HepG2 (cell line): Measurements from ENCODE around the gene MEI1. TPM values are rescaled to one million over a fixed set of nuclear protein-coding genes. Genes with fewer than 3 reads are reported as not detected.
A peak's percentile ranks its signal among the peaks of the same experiment; 100 is the strongest.

Experiments
- ATAC-seq: fragments of 200-7000 bp; cut with Tn5 transposase; 3 replicates; pipeline ENCODE4 v1.9.1; 2020; ENCODE audit warnings: mild to moderate bottlenecking, moderate library complexity
- BruUV-seq: library from RNA; stranded (reverse); fragments of 400-500 nt; replicated peaks from 2 replicates; lab custom pipeline; 2021; lab: Mats Ljungman, UMichigan
- CTCF ChIA-PET: fragments of 300-600 bp; formaldehyde crosslinking; extraction: SDS; loops from one replicate; lab custom pipeline; 2021; ENCODE audit warnings: low total read pairs, inconsistent platforms, low intra/inter-chr PET ratio; lab: Yijun Ruan, JAX
- POLR2A ChIA-PET: fragments of 350-600 bp; sonication (Branson Sonifier 250); formaldehyde crosslinking; loops from one replicate; lab custom pipeline; 2020; ENCODE audit warnings: antibody characterized with exemption, inconsistent platforms; lab: Yijun Ruan, JAX
- DNase-seq: peaks from one replicate; pipeline ENCODE4 v3.0.0-alpha.2; 2015; ENCODE audit warnings: low spot score
- FAIRE-seq: peaks from 3 replicates; lab custom pipeline; 2011; peaks lifted over from hg19 to GRCh38; lab: Jason Lieb, UNC
- H2AFZ ChIP-seq: one replicate; pipeline ENCODE4 v1.6.1; 2011; ENCODE audit warnings: low read length, inconsistent platforms
- H3K27ac ChIP-seq: fragments of 300-600 bp; 3 replicates; pipeline ENCODE4 v1.8.0; 2011; ENCODE audit warnings: mixed run types, mild to moderate bottlenecking, mixed read lengths, low read length, inconsistent platforms; ENCODE audit not compliant: insufficient read depth; ENCODE audit errors: extremely low read length
- H3K27me3 ChIP-seq, 2 experiments: fragments of 200-600 bp in 1 of 2; 2 replicates in 1 of 2; 3 replicates in 1 of 2; pipeline versions ENCODE4 v1.6.0 to v1.8.0; 2011; ENCODE audit warnings: low read length in 2 of 2, mild to moderate bottlenecking in 2 of 2, moderate library complexity in 2 of 2, inconsistent platforms in 1 of 2; ENCODE audit not compliant: insufficient read depth in 2 of 2, control insufficient read depth in 1 of 2
- H3K36me3 ChIP-seq, 2 experiments: fragments of 200-600 bp in 1 of 2; replicated peaks in 1 of 2; 2 replicates in 1 of 2; 3 replicates in 1 of 2; pipeline versions ENCODE4 v1.5.1 to v1.8.0; 2011; ENCODE audit warnings: low read length in 2 of 2, inconsistent platforms in 1 of 2; ENCODE audit not compliant: insufficient read depth in 2 of 2, control insufficient read depth in 1 of 2
- H3K4me1 ChIP-seq: 2 replicates; pipeline ENCODE4 v1.5.1; 2012; ENCODE audit warnings: low read length, inconsistent platforms; ENCODE audit not compliant: insufficient read depth
- H3K4me2 ChIP-seq: 2 replicates; pipeline ENCODE4 v1.6.0; 2011; ENCODE audit warnings: low read depth, low read length, inconsistent platforms
- H3K4me3 ChIP-seq, 3 experiments: fragments of 200-600 bp in 1 of 3; sonication (generic), shearing (Covaris generic) in 1 of 3; replicated peaks in 1 of 3; 2 replicates each; pipeline ENCODE4 v1.5.1; 2011 to 2016; ENCODE audit warnings: low read length in 3 of 3, inconsistent platforms in 2 of 3, low read depth in 2 of 3, mild to moderate bottlenecking in 2 of 3, control low read depth in 1 of 3, mixed read lengths in 1 of 3; ENCODE audit not compliant: insufficient read depth in 1 of 3
- H3K79me2 ChIP-seq: one replicate; pipeline ENCODE4 v1.6.1; 2011; ENCODE audit warnings: low read length, inconsistent platforms; ENCODE audit not compliant: insufficient read depth
- H3K9ac ChIP-seq: 2 replicates; pipeline ENCODE4 v1.6.0; 2011; ENCODE audit warnings: mild to moderate bottlenecking, low read depth, low read length, inconsistent platforms; ENCODE audit not compliant: insufficient read depth
- H3K9me3 ChIP-seq: 2 replicates; pipeline ENCODE4 v1.5.1; 2012; ENCODE audit warnings: mild to moderate bottlenecking, low read length
- H4K20me1 ChIP-seq: 2 replicates; pipeline ENCODE4 v1.6.0; 2011; ENCODE audit warnings: inconsistent platforms, mild to moderate bottlenecking, low read length, moderate library complexity; ENCODE audit not compliant: insufficient read depth
- BCL6 ChIP-seq: IDR thresholded peaks from 2 replicates; pipeline ENCODE4 v1.6.1; 2016; ENCODE audit warnings: missing genetic modification reagents, missing compliant biosample characterization
- FOXO1 ChIP-seq: sonication (generic); formaldehyde crosslinking; IDR thresholded peaks from 2 replicates; pipeline ENCODE4 v1.4.0; 2020; ENCODE audit warnings: missing genetic modification reagents
- MIER3 ChIP-seq: IDR thresholded peaks from 2 replicates; pipeline ENCODE4 v1.6.1; 2016; ENCODE audit warnings: missing compliant biosample characterization, borderline replicate concordance
- MTA1 ChIP-seq: sonication (generic); formaldehyde crosslinking; IDR thresholded peaks from 2 replicates; pipeline ENCODE4 v1.4.0; 2020; ENCODE audit warnings: missing genetic modification reagents, mild to moderate bottlenecking, borderline replicate concordance
- NCOA1 ChIP-seq: sonication (generic); formaldehyde crosslinking; IDR thresholded peaks from 2 replicates; pipeline ENCODE4 v1.9.0; 2021; ENCODE audit warnings: missing genetic modification reagents
- NCOA2 ChIP-seq: sonication (generic); formaldehyde crosslinking; IDR thresholded peaks from 2 replicates; pipeline ENCODE4 v1.8.0; 2022; ENCODE audit warnings: inconsistent platforms
- NFRKB ChIP-seq: fragments of 450-650 bp; IDR thresholded peaks from 2 replicates; pipeline ENCODE4 v1.6.1; 2017
- POLR2AphosphoS5 ChIP-seq: IDR thresholded peaks from 2 replicates; pipeline ENCODE4 v1.6.1; 2012; ENCODE audit warnings: low read depth, low read length
- ZIK1 ChIP-seq: sonication (generic); formaldehyde crosslinking; IDR thresholded peaks from 2 replicates; pipeline ENCODE4 v1.5.0; 2020; ENCODE audit warnings: mild to moderate bottlenecking, low read depth, missing genetic modification reagents, borderline replicate concordance
- ZNF30 ChIP-seq: sonication (generic); formaldehyde crosslinking; IDR thresholded peaks from 2 replicates; pipeline ENCODE4 v1.5.0; 2020; ENCODE audit warnings: mild to moderate bottlenecking, missing genetic modification reagents
- ZNF317 ChIP-seq: sonication (generic); formaldehyde crosslinking; IDR thresholded peaks from 2 replicates; pipeline ENCODE4 v1.5.0; 2020; ENCODE audit warnings: mild to moderate bottlenecking, missing genetic modification reagents
- ZNF678 ChIP-seq: sonication (generic); formaldehyde crosslinking; IDR thresholded peaks from 2 replicates; pipeline ENCODE4 v1.4.0; 2020; ENCODE audit warnings: mild to moderate bottlenecking, missing genetic modification reagents
- ZNF768 ChIP-seq: sonication (generic); formaldehyde crosslinking; IDR thresholded peaks from 2 replicates; pipeline ENCODE4 v1.4.0; 2020; ENCODE audit warnings: missing genetic modification reagents
- WGBS: methylation state at CpG from one replicate; pipeline ENCODE4 v1.1.6; 2017; ENCODE audit warnings: low lambda C conversion rate; 5-methylcytosine and 5-hydroxymethylcytosine counted together
- in situ Hi-C: cut with HindIII; loops from 2 replicates; pipeline ENCODE4 v1.10.0; 2017; ENCODE audit warnings: low pct_unique_long_range_greater_than_20kb; ENCODE audit not compliant: extremely low pct_ligation_motif_present
- intact Hi-C: fragments of 100-400 bp; cut with micrococcal nuclease; formaldehyde crosslinking; loops from one replicate; pipeline ENCODE4 v1.10.0; 2022; ENCODE audit not compliant: unreplicated experiment
- polyA plus RNA-seq, 8 experiments: library from polyadenylated mRNA; depleted of rRNA in 3 of 8; stranded (reverse) in 7 of 8; unstranded in 1 of 8; fragments of >200 nt; fragmentation: Illumina TruSeq in 4 of 8; extraction: Trizol in 4 of 8; gene quantifications; 2 replicates each; pipeline versions ENCODE4 v1.2.1 to v1.2.3, GENCODE V29; 2011 to 2016; ENCODE audit warnings: low read depth in 4 of 8, missing spikeins in 1 of 8, mixed read lengths in 1 of 8; ENCODE audit not compliant: insufficient read depth in 1 of 8
- total RNA-seq, 5 experiments: library from RNA; depleted of rRNA; stranded (reverse); fragments of >200 nt; fragmentation: Illumina TruSeq; extraction: Trizol; gene quantifications; 2 replicates each; pipeline ENCODE4 v1.2.3, GENCODE V29; 2016; ENCODE audit warnings: low read depth in 1 of 5
- TF ChIP-seq, protein P1 (sequence below): sonication (generic); formaldehyde crosslinking; IDR thresholded peaks from 2 replicates; pipeline ENCODE4 v1.4.0; 2020; ENCODE audit warnings: mild to moderate bottlenecking, missing genetic modification reagents
- TF ChIP-seq, protein P2 (sequence below): sonication (generic); formaldehyde crosslinking; IDR thresholded peaks from 2 replicates; pipeline ENCODE4 v1.5.0; 2020; ENCODE audit warnings: mild to moderate bottlenecking, missing genetic modification reagents, moderate library complexity
- TF ChIP-seq, protein P3 (sequence below): sonication (generic); formaldehyde crosslinking; IDR thresholded peaks from 2 replicates; pipeline ENCODE4 v1.5.1; 2020; ENCODE audit warnings: missing genetic modification reagents, mild to moderate bottlenecking, borderline replicate concordance
- TF ChIP-seq, protein P4 (sequence below): sonication (generic); formaldehyde crosslinking; IDR thresholded peaks from 2 replicates; pipeline ENCODE4 v1.9.0; 2022; ENCODE audit warnings: low read depth, missing genetic modification reagents

The MEI1 gene
- total and polyA plus RNA-seq, 2 of the 13 experiments (the other 11 are each of a cell fraction or from before 2014, with no cell fraction given) = 0.75 to 1.9 TPM

- DNase-seq (no peak), FAIRE-seq (no peak), ATAC-seq (no peak)
- ChIA-PET POLR2A (interaction anchor here (1.0 to 1.6 kb wide), 2 partner anchors 10 to 14 kb away, joined by 4 read pairs; partner anchors contain the start of gene SREBF2), CTCF (no interaction called here)
- intact Hi-C loops (no loop called here), in situ Hi-C loops (no loop called here)
- Histone ChIP-seq H3K79me2 (peaks cover 91% of the 10 kb centered on the region), H3K9me3 (no peaks in the 10 kb centered on the region), H3K36me3 (peaks cover 3 to 23% of the 10 kb centered on the region in 2 experiments), H3K9ac (no peak overlapping the region), H3K4me1 (peaks cover 63% of the 10 kb centered on the region), H3K27ac (peak overlapping the region; percentile 13), H3K27me3 (no peaks in the 10 kb centered on the region), H3K4me3 (no peak overlapping the region), H4K20me1 (peaks cover 85% of the 10 kb centered on the region), H2AFZ (no peak overlapping the region), H3K4me2 (no peak overlapping the region)
- no TSS peak for BruUV-seq
- WGBS = 92% methylated on average over 10 of the region's 10 CpGs
- TF ChIP-seq ZNF768 (CRISPR knock-in tag) (no peak), POLR2AphosphoS5 (no peak), ZNF317 (CRISPR knock-in tag) (no peak), NCOA2 (CRISPR knock-in tag) (no peak), FOXO1 (CRISPR knock-in tag) (no peak), MIER3 (CRISPR knock-in tag) (no peak), ZIK1 (CRISPR knock-in tag) (no peak), MTA1 (CRISPR knock-in tag) (no peak), NCOA1 (CRISPR knock-in tag) (no peak), ZNF30 (CRISPR knock-in tag) (no peak), NFRKB (no peak), ZNF678 (no peak), BCL6 (CRISPR knock-in tag) (no peak)
- TF ChIP-seq, protein P1, sequence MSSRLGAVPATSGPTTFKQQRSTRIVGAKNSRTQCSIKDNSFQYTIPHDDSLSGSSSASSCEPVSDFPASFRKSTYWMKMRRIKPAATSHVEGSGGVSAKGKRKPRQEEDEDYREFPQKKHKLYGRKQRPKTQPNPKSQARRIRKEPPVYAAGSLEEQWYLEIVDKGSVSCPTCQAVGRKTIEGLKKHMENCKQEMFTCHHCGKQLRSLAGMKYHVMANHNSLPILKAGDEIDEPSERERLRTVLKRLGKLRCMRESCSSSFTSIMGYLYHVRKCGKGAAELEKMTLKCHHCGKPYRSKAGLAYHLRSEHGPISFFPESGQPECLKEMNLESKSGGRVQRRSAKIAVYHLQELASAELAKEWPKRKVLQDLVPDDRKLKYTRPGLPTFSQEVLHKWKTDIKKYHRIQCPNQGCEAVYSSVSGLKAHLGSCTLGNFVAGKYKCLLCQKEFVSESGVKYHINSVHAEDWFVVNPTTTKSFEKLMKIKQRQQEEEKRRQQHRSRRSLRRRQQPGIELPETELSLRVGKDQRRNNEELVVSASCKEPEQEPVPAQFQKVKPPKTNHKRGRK (CRISPR knock-in tag) = no peak
- TF ChIP-seq, protein P2, sequence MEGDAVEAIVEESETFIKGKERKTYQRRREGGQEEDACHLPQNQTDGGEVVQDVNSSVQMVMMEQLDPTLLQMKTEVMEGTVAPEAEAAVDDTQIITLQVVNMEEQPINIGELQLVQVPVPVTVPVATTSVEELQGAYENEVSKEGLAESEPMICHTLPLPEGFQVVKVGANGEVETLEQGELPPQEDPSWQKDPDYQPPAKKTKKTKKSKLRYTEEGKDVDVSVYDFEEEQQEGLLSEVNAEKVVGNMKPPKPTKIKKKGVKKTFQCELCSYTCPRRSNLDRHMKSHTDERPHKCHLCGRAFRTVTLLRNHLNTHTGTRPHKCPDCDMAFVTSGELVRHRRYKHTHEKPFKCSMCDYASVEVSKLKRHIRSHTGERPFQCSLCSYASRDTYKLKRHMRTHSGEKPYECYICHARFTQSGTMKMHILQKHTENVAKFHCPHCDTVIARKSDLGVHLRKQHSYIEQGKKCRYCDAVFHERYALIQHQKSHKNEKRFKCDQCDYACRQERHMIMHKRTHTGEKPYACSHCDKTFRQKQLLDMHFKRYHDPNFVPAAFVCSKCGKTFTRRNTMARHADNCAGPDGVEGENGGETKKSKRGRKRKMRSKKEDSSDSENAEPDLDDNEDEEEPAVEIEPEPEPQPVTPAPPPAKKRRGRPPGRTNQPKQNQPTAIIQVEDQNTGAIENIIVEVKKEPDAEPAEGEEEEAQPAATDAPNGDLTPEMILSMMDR (CRISPR knock-in tag) = no peak
- TF ChIP-seq, protein P3, sequence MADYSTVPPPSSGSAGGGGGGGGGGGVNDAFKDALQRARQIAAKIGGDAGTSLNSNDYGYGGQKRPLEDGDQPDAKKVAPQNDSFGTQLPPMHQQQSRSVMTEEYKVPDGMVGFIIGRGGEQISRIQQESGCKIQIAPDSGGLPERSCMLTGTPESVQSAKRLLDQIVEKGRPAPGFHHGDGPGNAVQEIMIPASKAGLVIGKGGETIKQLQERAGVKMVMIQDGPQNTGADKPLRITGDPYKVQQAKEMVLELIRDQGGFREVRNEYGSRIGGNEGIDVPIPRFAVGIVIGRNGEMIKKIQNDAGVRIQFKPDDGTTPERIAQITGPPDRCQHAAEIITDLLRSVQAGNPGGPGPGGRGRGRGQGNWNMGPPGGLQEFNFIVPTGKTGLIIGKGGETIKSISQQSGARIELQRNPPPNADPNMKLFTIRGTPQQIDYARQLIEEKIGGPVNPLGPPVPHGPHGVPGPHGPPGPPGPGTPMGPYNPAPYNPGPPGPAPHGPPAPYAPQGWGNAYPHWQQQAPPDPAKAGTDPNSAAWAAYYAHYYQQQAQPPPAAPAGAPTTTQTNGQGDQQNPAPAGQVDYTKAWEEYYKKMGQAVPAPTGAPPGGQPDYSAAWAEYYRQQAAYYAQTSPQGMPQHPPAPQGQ (CRISPR knock-in tag) = no peak
- TF ChIP-seq, protein P4, sequence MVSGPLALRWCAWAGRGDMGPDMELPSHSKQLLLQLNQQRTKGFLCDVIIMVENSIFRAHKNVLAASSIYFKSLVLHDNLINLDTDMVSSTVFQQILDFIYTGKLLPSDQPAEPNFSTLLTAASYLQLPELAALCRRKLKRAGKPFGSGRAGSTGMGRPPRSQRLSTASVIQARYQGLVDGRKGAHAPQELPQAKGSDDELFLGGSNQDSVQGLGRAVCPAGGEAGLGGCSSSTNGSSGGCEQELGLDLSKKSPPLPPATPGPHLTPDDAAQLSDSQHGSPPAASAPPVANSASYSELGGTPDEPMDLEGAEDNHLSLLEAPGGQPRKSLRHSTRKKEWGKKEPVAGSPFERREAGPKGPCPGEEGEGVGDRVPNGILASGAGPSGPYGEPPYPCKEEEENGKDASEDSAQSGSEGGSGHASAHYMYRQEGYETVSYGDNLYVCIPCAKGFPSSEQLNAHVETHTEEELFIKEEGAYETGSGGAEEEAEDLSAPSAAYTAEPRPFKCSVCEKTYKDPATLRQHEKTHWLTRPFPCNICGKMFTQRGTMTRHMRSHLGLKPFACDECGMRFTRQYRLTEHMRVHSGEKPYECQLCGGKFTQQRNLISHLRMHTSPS (CRISPR knock-in tag) = no peak
Measured at GRCh38 chr22:41846268-41846987, 147.1 kb downstream of the MEI1 start.
